GM18526 (cell line): Measurements from ENCODE around the gene CHRNA5.

Experiments
- POLR2A ChIP-seq: IDR thresholded peaks from 3 replicates; pipeline ENCODE4 v1.6.1; 2011; ENCODE audit not compliant: insufficient read length; ENCODE audit errors: extremely low read depth

CHRNA5 gene

DNA sequence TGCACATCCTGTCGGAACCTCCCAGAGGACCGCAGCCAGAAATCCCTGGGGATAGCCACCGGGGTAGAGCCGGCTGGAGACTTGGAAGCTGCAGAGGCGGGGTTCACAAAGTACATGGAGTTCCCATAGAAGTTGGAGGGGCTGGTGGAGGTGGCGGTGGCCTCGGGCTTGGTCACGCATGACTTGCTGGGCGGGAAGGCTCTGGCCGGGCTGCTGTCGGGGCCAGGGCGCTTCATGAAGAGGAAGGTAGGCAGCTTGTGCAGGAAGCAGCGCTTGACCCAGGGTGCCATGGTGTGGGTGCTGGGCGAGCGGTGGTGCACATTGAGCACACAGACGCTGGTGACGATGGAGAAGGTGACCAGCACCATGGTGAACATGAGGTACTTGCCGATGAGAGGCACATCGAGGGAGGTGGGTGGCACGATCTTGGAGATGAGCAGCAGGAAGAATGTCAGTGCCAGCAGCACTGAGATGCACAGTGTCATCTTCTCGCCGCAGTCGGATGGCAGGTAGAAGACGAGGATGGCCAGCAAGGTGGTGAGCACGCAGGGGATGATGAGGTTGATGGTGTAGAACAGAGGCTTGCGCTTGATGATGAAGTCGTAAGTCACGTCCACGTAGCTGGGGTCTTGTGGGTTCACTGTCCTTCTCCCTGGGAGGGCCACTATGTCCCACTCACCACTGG lies 63.9 kb downstream of the CHRNA5 start:
- no peak for TF ChIP-seq POLR2A

DNA sequence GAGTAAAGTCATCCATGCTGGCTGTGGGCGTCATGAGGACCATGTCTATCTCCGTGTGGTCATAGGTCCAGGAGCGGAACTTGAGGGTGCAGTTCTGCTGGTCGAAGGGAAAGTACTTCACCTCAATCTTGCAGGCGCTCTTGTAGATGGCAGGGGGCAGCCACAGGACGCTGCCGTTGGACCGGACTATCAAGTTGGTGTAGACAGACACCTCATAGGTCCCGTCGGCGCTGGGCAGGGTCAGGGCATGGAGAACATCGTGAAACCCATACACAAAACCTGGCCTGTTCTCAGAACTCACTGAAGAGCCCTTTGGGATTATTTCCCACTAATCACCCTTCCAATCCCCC lies 64.4 kb downstream of the CHRNA5 start:
- TF ChIP-seq POLR2A, result no peak

DNA sequence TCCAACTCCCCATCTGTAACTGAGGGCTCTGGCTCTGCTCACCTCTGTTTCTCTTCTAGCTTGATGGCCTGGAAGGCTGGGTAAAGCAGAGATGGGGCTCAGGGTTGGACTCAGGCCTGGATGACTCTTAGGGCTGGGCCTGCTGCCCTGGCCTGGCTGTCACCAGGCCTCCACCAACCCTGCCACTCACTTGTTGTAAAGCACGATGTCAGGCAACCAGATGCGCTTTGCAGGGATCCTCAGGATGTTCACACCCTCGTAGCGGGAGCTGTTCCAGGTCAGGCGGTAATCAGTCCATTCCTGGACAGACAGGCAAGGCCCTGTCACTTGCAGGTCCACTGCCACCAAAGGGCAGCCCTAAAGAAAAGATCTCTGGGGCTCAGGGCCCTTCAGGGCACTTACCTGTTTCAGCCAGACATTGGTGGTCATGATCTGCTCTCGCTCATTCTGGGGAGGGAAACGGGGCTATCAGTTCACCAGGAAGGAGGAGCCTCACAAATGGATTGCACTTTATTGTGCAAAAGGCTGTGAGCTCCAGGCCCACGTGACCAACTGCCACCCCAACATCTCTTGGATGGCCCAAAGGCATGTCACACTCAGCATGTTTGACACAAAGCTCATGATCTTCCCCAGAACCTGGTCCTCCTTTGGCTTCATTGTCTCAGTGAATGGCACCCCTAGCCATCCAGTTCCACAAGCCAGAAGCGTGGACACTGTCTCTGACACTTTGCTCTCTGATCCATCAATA lies 65.7 kb downstream of the CHRNA5 start:
- TF ChIP-seq POLR2A, result no peak

DNA sequence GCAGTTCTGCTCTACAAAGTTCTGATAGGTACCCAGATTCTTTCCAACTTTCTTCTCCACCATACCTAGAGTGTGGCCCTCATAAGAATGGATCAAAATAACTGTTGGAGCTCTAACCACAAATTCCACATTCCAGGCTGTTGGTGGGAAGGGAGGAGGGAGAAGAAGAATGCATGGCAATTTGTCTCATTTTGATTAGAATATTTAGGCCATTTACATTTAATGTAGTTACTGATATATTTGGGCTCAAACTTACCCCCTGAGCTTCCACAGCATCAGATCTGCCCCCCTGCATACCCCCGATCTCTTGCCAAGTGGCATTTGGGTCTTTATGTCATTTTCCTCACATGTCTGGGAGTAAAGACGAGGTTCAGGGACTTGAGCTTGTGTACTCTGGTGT lies 68.0 kb downstream of the CHRNA5 start:
- no peak for TF ChIP-seq POLR2A

DNA sequence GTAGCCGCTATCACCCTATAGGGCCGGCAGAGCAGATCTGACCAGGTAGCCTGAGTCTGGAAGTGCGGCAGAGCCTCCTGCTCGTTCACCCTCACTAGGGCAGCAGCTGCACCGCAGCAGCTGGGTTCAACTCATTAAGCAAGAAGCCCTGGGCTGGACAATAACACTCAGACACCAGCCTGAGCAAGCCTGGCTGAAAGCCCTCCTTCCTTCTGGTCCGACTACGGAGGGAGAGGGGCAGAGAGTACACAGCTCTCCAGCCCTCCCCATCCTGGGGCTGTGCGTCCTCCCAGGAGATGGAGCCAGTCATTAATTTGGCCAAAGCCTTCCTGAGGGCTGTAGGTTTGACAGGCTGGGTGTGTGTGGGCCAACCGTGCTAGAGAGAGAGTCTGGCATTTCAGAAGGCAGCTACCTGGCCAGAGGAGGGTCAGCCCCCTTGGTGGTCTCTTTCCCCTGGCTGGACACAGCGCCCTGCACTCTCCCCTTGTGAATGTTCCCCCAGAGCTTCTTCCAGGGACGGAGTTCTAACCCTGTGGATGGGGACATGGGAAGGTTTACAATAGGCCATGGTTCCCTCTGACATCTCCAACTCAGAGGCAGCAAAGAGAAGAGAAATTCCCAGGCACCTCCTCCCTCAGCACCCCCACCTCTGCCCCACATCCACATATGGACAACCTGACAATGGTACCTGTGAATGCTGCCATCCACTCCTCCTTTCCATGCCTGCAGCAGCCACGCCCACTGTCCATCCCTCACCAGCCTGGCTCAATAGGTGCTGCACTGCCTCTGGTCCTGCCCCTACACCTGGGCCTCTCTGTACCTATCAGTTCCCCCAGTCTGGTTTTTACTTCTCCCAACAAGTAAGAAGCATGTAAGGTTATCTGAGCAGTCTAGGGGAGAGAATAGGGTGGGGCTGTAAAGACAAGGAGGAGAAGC lies 69.2 kb downstream of the CHRNA5 start:
- TF ChIP-seq POLR2A, result no peak

DNA sequence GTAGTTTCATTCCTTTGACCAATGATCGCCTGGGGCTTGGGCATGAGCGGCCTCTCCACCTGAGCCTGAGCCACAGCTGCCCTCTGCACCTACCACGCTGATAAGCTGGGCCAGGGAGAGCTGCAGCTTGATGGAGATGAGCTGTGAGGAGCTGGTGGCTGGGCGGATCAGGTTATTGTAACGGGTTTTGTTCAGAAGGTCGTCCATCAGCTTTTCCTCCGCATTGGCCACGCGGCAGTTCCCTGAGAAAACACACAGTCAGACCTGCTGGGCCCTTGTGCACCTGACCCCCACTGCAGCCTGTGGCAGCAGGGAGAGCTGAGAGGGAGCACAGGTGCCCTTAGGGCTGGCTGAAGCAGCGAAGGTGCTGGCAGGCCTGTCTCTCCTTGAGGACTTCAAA lies 70.0 kb downstream of the CHRNA5 start:
- TF ChIP-seq POLR2A, result no peak

DNA sequence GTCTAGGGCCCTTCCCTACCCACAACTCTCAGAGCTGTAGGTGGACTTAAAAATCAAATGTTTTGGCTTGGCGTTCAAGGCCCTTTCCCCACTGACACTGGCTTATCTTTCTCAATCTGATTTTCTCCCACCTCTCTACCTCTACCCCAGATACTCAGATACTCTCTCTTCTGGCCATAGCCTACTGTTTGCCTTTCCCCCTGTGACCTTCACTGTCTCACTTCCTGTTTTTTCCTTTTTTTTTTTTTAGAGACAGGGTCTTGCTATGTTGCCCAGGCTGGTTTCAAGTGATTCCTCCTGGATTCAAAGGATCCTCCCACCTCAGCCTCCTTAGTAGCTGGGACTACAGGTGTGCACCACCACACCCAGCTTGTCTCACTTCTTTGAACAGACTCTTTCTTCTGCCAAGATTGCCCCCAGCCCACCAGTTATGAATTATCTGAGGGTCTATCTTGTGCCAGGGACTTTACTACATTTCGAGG lies 71.1 kb downstream of the CHRNA5 start:
- no peak for TF ChIP-seq POLR2A

- no peak for TF ChIP-seq POLR2A
These were observed 72.6 kb downstream of the CHRNA5 start for GRCh38 chr15:78637776-78638435.

DNA sequence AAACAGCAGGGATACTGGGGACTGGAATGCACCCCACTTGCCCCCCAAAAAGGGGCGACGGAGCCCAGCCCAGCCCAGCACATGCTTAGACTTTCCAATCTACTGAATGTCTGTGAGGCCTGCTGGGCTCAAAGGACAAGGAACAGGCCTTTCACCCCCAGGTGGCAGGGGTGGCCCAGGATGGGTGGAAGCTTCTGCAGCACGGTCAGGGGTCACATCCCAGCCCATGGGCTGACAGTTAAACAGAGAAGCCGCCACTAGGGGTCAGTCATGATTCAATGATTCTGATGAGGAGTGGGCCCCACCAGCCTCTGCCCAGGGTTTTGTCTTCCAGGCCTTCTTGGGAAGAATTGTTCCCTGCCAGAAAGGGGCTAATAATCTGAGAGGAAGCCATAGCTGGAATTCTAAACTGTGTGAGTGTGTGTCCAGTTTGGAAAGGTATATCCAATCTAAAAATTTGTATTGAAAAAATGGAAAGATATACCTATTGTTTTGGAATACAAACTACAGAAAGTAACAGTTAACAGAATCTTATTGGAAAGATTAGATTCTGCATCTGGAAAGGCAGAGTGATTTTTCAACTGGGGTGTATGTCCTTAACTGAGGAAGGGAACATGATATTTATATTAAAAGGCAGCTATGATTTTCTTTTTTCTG lies 73.5 kb downstream of the CHRNA5 start:
- TF ChIP-seq POLR2A, result no peak

DNA sequence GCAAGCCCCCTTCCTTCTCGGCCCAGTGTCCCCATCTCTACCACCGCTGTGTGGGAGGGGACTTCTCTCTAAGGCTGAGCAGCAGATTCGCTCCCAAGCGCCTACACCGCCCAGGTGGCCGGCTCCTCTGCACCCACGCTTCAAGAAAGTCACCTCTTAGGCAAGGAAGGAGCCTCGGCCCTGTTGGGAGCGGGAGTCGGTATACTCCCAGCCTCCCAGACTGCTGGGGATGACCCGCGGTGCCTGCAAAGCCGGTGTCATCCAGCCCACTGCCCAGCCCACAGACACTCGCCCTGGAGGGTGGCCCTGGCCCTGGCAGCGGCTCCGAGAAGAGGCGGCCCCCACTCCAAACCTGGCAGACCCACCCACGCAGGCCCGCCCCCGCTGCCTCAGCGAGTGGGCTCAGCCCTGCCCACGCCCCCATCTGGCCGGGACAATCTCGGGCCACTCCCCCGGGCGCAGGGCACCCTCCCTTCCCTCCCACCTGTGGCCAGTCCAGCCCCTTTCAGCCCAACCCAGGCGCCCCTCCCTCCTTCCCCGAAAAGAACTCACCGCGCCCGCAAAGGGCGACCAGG lies 75.3 kb downstream of the CHRNA5 start:
- TF ChIP-seq POLR2A, result no peak

DNA sequence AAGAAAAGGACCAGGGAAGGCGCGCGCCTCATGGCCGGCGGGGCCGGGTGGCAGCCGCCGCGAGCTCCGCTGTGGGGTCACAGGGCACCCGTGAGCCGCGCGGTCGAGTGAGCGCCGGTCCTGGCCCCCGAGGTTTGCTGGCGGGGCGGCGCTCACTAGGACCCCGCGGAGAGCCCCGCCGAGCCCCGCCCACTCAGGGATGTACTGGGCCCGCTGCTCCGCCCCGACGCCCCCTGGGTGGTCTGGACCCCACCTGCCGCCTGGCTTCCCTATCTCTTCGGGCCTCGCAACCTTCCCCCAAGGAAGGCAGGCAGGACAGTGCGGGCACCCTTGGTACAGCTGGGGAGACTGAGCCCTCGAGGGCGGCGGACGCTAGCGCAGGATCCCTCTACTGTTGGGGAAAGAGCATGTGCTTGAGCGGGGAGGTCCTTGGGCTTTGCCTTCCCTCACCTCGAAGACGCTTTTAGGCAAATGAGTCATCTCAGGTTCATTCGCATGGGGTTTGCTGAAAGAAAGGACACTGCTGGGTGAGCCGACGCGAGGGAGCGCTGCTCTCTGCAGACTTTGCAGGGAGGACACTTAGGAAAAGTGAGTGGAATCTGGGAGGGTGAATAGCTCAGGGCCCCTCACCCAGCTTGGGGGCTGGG lies 75.9 kb downstream of the CHRNA5 start, which contains the start of gene CHRNB4:
CHRNB4 (minus strand) TSS at position 109 of the 647 bp plus-strand sequence; CDS start at position 32, 77 bp downstream.
- TF ChIP-seq POLR2A, result no peak

DNA sequence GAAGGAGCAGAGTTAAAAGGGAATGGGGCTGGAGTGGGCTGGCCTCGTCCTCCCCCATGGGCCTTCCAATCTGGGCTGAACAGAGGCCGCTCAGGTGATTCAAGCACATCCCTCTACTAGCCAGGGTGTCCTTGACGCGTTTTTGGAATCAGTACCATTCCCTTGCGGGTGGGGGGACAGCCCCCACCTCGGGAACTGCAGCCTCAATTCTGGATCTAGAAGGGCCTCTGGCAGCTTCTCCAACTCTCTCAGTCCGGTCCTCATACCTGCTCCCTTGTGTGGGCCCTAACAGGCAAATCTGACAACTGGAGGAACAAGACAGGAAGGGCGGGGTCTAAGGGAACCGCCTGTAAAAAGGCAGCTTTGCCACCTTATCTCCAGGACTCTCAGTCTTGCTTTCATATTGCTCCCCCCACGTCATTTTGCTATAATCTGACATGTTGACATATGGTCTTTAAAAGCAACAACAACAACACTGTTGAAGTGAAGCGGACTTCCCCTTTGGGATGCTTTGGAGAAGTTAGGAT lies 76.5 kb downstream of the CHRNA5 start:
- TF ChIP-seq POLR2A, result no peak

DNA sequence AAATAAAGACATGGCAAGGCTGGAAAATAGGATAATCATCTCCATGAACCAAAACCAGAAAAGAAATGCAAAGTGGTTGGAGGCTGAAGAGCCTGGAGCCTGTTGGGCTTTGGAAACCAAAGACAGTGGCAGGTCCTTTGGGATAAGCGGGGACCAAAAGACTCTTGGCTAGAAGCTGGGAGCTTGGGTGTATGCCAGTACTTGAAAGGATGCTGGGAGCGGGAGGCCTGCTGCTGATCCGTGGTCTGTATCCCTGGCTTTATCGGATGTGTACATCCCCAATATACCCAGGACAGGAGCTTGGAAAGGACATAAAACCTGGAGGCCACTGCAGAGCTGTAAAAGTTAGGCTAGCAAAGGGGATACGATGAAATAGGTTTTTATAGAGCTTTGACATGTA lies 77.0 kb downstream of the CHRNA5 start:
- no peak for TF ChIP-seq POLR2A
